GM23338 (cell line): ENCODE data around the gene CARD10. TPM values are rescaled to one million over a fixed set of nuclear protein-coding genes. Genes with fewer than 3 reads are reported as not detected.

Experiments
- ATAC-seq: fragments of 200-7000 bp; cut with Tn5 transposase; 3 replicates; pipeline ENCODE4 v1.9.1; 2020
- DNase-seq: peaks from one replicate; pipeline ENCODE4 v3.0.0-alpha.2; 2015; ENCODE audit warnings: low spot score
- H2AFZ ChIP-seq: fragments of 200-600 bp; sonication (generic); 2 replicates; pipeline ENCODE4 v1.8.0; 2016; ENCODE audit warnings: antibody characterized with exemption, mild to moderate bottlenecking, moderate library complexity
- H3F3A ChIP-seq: fragments of 200-600 bp; sonication (generic); replicated peaks from 2 replicates; pipeline ENCODE4 v1.8.0; 2017; ENCODE audit warnings: antibody characterized with exemption, mixed run types, low read depth
- H3K27ac ChIP-seq: fragments of 200-600 bp; sonication (generic); 2 replicates; pipeline ENCODE4 v1.6.1; 2016; ENCODE audit warnings: low read depth
- H3K27me3 ChIP-seq: fragments of 200-600 bp; sonication (generic); 2 replicates; pipeline ENCODE4 v1.8.0; 2016; ENCODE audit warnings: mild to moderate bottlenecking, mixed run types, moderate library complexity; ENCODE audit not compliant: insufficient read depth
- H3K36me3 ChIP-seq: fragments of 200-600 bp; sonication (generic); 2 replicates; pipeline ENCODE4 v1.8.0; 2016; ENCODE audit warnings: mild to moderate bottlenecking; ENCODE audit not compliant: insufficient read depth
- H3K4me1 ChIP-seq: fragments of 200-600 bp; sonication (generic); 2 replicates; pipeline ENCODE4 v1.8.0; 2016; ENCODE audit warnings: mild to moderate bottlenecking, moderate library complexity; ENCODE audit not compliant: insufficient read depth
- H3K4me2 ChIP-seq: fragments of 200-600 bp; sonication (generic); 2 replicates; pipeline ENCODE4 v1.7.1; 2017; ENCODE audit warnings: mixed run types
- H3K4me3 ChIP-seq: fragments of 200-600 bp; sonication (generic); 2 replicates; pipeline ENCODE4 v1.6.1; 2016; ENCODE audit warnings: mixed run types
- H3K79me2 ChIP-seq: fragments of 200-600 bp; sonication (generic); replicated peaks from 2 replicates; pipeline ENCODE4 v1.8.0; 2017; ENCODE audit warnings: mild to moderate bottlenecking; ENCODE audit not compliant: insufficient read depth
- H3K9me2 ChIP-seq: fragments of 200-600 bp; sonication (generic); 2 replicates; pipeline ENCODE4 v1.8.0; 2017; ENCODE audit not compliant: insufficient read depth
- H4K20me1 ChIP-seq: fragments of 200-600 bp; sonication (generic); replicated peaks from 2 replicates; pipeline ENCODE4 v1.8.0; 2017; ENCODE audit warnings: mild to moderate bottlenecking; ENCODE audit not compliant: insufficient read depth
- H3K27ac Mint-ChIP-seq: 2 replicates; pipeline ENCODE4 v1.8.0; 2020; ENCODE audit warnings: inconsistent platforms, mild to moderate bottlenecking, moderate library complexity, mixed read lengths
- H3K27me3 Mint-ChIP-seq: 3 replicates; pipeline ENCODE4 v1.8.0; 2022; ENCODE audit warnings: low read depth, mild to moderate bottlenecking, moderate library complexity, mixed read lengths, inconsistent platforms; ENCODE audit not compliant: insufficient read depth, poor library complexity
- H3K36me3 Mint-ChIP-seq: 3 replicates; pipeline ENCODE4 v1.8.0; 2021; ENCODE audit warnings: low read depth, mild to moderate bottlenecking, inconsistent platforms, moderate library complexity, mixed read lengths
- H3K4me1 Mint-ChIP-seq: 3 replicates; pipeline ENCODE4 v1.8.0; 2020; ENCODE audit warnings: mild to moderate bottlenecking, inconsistent platforms, mixed read lengths
- H3K4me3 Mint-ChIP-seq: 3 replicates; pipeline ENCODE4 v1.8.0; 2021; ENCODE audit warnings: moderate library complexity, mild to moderate bottlenecking, inconsistent platforms, mixed read lengths
- H3K9me3 Mint-ChIP-seq: 3 replicates; pipeline ENCODE4 v1.8.0; 2020; ENCODE audit warnings: moderate library complexity, mild to moderate bottlenecking, inconsistent platforms, mixed read lengths
- CTCF ChIP-seq, 2 experiments: fragments of 200-600 bp in 1 of 2; sonication (generic) in 1 of 2; conservative IDR thresholded peaks; 2 replicates each; pipeline versions ENCODE4 v1.5.1 to v1.6.1; 2016 to 2017; ENCODE audit warnings: antibody characterized with exemption in 2 of 2, low read depth in 2 of 2, mild to moderate bottlenecking in 2 of 2, moderate library complexity in 1 of 2
- ETS1 ChIP-seq: IDR thresholded peaks from 2 replicates; pipeline ENCODE4 v1.6.1; 2016; ENCODE audit warnings: antibody characterized with exemption
- JUNB ChIP-seq: IDR thresholded peaks from one replicate; pipeline ENCODE4 v1.6.1; 2016; ENCODE audit warnings: antibody characterized with exemption; ENCODE audit not compliant: unreplicated experiment
- POLR2AphosphoS5 ChIP-seq: IDR thresholded peaks from 2 replicates; pipeline ENCODE4 v1.6.1; 2016; ENCODE audit warnings: antibody characterized with exemption, low read depth
- REST ChIP-seq: IDR thresholded peaks from one replicate; pipeline ENCODE4 v1.6.1; 2018; ENCODE audit warnings: antibody characterized with exemption; ENCODE audit not compliant: unreplicated experiment
- ZNF114 ChIP-seq: fragments of 250-450 bp; sonication (Bioruptor Pico); IDR thresholded peaks from 2 replicates; pipeline ENCODE4 v1.5.0; 2020; ENCODE audit warnings: mild to moderate bottlenecking, moderate library complexity
- ZNF331 ChIP-seq: fragments of 250-450 bp; sonication (Bioruptor Pico); IDR thresholded peaks from 2 replicates; pipeline ENCODE4 v1.5.0; 2020; ENCODE audit warnings: low read depth, mild to moderate bottlenecking, moderate library complexity
- ZNF462 ChIP-seq: fragments of 250-450 bp; sonication (Bioruptor Pico); IDR thresholded peaks from 2 replicates; pipeline ENCODE4 v1.5.0; 2020; ENCODE audit warnings: mild to moderate bottlenecking, moderate library complexity
- polyA plus RNA-seq: library from polyadenylated mRNA; unstranded; fragments of >200 nt; fragmentation: Nextera tagmentation; extraction: Ambion mirVana; gene quantifications from 2 replicates; pipeline ENCODE4 v1.2.1, GENCODE V29; 2016
- total RNA-seq: library from RNA; depleted of rRNA; stranded (reverse); fragments of >200 nt; shearing (Covaris generic); gene quantifications from 2 replicates; pipeline ENCODE4 v1.2.3, GENCODE V29; 2014

CARD10 gene
- total and polyA plus RNA-seq, 2 experiments from 2014 or later: 5.4 to 17.2 TPM

- TF ChIP-seq ZNF114 (CRISPR knock-in tag): no peak
- TF ChIP-seq JUNB: no peak
- TF ChIP-seq REST: no peak
- no peak for TF ChIP-seq CTCF (conservative IDR thresholded peaks at IDR 0.05; ENCODE audit: low read depth in 2 of 2)
- no peak for TF ChIP-seq POLR2AphosphoS5
- no peak for TF ChIP-seq ETS1
These were observed 20.0 kb downstream of the CARD10 start (continued) for GRCh38 chr22:37499027-37499707.

- Histone ChIP-seq H3K36me3 (no peaks in the 10 kb centered on the region), H3K4me2 (no peak overlapping the region), H3K27ac (no peak overlapping the region), H3K4me1 (peaks cover 9% of the 10 kb centered on the region; the same call in 1 of the 2 replicates), H4K20me1 (no peaks in the 10 kb centered on the region), H3F3A (0 out of 2 replicates have a peak, but pooled peaks cover 4% of the 10 kb centered on the region), H3K4me3 (no peak overlapping the region), H3K79me2 (no peaks in the 10 kb centered on the region), H3K9me2 (no peaks in the 10 kb centered on the region), H3K27me3 (no peaks in the 10 kb centered on the region), H2AFZ (no peak overlapping the region)
- Mint-ChIP-seq H3K9me3 (no peaks in the 10 kb centered on the region), H3K27ac (no peak overlapping the region), H3K4me1 (peaks cover 40% of the 10 kb centered on the region), H3K27me3 (peaks cover 15% of the 10 kb centered on the region), H3K4me3 (no peak overlapping the region), H3K36me3 (no peaks in the 10 kb centered on the region)
- peak; percentile 92 for DNase-seq
- no peak for TF ChIP-seq ZNF462 (CRISPR knock-in tag)
- TF ChIP-seq ZNF331: no peak
- 0 out of 2 replicates have a peak, but pooled peaks have one; percentile 14 for TF ChIP-seq ZNF114 (CRISPR knock-in tag)
- peak; percentile 79 to 97 for TF ChIP-seq CTCF (conservative IDR thresholded peaks at IDR 0.05; ENCODE audit: low read depth in 2 of 2)
- ATAC-seq: peak; percentile 90
These were observed 20.8 kb downstream of the CARD10 start for GRCh38 chr22:37498289-37498909.
